Motor neuron (in vitro differentiated cells): ENCODE results near the gene MAML3. TPM values are rescaled to one million over a fixed set of nuclear protein-coding genes. Genes with fewer than 3 reads are reported as not detected.

ENCODE experiments used
- ATAC-seq, 8 experiments: fragments of 200-7000 bp; cut with Tn5 transposase; replicated peaks in 6 of 8; 2 replicates each; pipeline ENCODE4 v1.8.0; 2021; ENCODE audit warnings: mild to moderate bottlenecking in 8 of 8, moderate library complexity in 8 of 8
- H3K27ac ChIP-seq, 2 donors: fragments of 250-450 bp; sonication (Bioruptor Pico); 2 replicates each; pipeline ENCODE4 v1.9.0; 2021; ENCODE audit warnings: antibody characterized with exemption in 2 of 2, mild to moderate bottlenecking in 2 of 2, moderate library complexity in 1 of 2
- H3K4me1 ChIP-seq, 2 donors: fragments of 250-450 bp; sonication (Bioruptor Pico); replicated peaks in 1 of 2; 2 replicates each; pipeline ENCODE4 v1.6.1; 2021; ENCODE audit warnings: antibody characterized with exemption in 2 of 2, mild to moderate bottlenecking in 2 of 2, moderate library complexity in 1 of 2
- H3K4me3 ChIP-seq, 5 donors: fragments of 250-450 bp; sonication (Bioruptor Pico); 2 replicates each; pipeline ENCODE4 v1.9.0; 2021; ENCODE audit warnings: antibody characterized with exemption in 5 of 5, mild to moderate bottlenecking in 5 of 5, moderate library complexity in 4 of 5
- WGBS, 10 experiments: fragments of 450-650 bp; shearing (Covaris generic); methylation state at CpG; one replicate each; pipeline ENCODE4 v1.0.0; 2022; 5-methylcytosine and 5-hydroxymethylcytosine counted together
- in situ Hi-C, 9 experiments: fragments of 400-800 bp; cut with MboI; loops; one replicate each; pipeline ENCODE4 v1.15.0; 2021; ENCODE audit warnings: low sequenced_read_pairs in 9 of 9, low pct_unique_long_range_greater_than_20kb in 2 of 9; ENCODE audit not compliant: unreplicated experiment in 9 of 9
- total RNA-seq, 8 experiments: library from RNA; unstranded; fragments of 300-600 nt; gene quantifications; 2 replicates each; pipeline versions ENCODE4 v1.2.3 to v1.2.4, GENCODE V29; 2022

MAML3 gene
- 10 to 100 TPM in 4 of 8 experiments, 1 to 10 TPM in 4; 1.7 to 24.0 (median 12.9) TPM for total RNA-seq

DNA sequence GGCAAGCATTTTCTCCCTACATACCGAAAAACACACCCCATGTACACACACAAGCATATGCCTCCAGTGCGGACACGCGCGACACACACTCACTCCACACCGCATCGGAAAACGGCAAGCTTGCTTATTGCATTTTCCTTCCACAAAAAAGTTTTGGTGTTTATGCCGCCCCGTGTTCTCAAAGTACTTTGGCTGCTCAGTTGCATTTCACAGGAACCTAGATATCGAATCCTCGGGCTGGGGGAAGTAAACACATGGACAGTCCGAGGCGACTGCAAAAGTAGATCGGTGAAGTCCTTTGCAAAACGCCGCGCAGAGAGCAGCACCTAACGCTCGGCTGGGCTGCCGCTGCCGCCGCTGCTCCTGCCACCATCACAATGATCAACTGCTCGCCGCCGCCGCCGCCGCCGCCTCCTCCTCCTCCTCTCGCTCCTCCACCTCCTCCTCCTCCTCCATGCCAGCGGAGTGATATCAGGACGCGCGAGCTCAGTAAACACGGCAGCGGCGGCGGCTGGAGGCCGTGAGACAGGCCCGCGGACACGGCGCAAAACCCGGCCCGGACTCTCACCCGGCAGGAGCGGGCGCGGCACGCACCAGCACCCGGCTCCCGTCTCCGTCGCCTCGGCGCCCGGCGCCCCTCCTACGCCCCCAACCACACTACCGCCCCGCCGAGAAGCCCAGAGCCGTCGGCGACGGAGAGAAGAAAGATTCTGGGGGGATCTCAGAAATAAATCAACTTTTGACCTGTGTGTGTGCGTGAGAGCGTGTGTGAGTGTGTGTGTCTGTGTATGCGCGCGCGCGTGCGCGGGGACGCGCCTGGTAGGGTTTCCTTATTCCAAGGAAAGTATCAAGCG, at the start of gene MAML3:
Gene MAML3, minus strand, starts transcription at position 467 of the 854 bp plus-strand sequence. CDS start 857 bp downstream, outside the sequence.
- ATAC-seq: peak; percentile 45 to 75 (median 62)
- in situ Hi-C loops: loop anchor here in 2 of 9 experiments (10.0 to 25.0 kb wide), 3 partner anchors 101 to 419 kb away; no protein-coding TSS in a partner anchor
- H3K4me3 ChIP-seq: peak within 1 kb of the TSS; percentile 55 to 90 (median 72)
- 0 to 8% (median 0%) methylated on average over 1 to 13 of the region's 79 CpGs; no CpG with 5 or more reads in 2 of the 10 experiments for WGBS, 10 experiments
- peak within 1 kb of the TSS; percentile 94 to 97 for H3K27ac ChIP-seq
- peaks cover 4 to 9% of the 10 kb centered on the region in 2 donors for H3K4me1 ChIP-seq

DNA sequence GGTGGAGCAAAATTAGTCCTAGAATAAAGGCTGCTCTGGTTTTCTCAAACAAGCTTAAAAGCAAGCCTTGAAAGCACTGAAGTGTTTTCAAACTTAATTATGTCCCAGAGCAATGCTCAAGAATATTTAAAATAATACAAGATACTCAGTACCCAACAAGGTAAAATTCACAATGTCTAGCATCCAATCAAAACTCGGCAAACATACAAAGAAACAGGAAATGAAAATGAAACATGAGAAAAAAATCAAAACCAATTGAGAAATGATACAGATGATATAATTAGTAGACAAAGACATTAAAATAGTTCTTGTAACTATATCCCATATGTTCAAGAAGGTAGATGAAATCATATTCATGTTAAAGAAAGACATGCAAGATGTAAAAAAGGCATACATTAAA, 45.0 kb upstream of the MAML3 start:
- in situ Hi-C loops: no loop called here
- Histone ChIP-seq H3K4me3 (no peak overlapping the region), H3K4me1 (no peaks in the 10 kb centered on the region), H3K27ac (no peak overlapping the region)
- WGBS, 10 experiments: 56 to 100% (median 85%) methylated on average over 1 of the region's 1 CpG
- ATAC-seq: no peak

DNA sequence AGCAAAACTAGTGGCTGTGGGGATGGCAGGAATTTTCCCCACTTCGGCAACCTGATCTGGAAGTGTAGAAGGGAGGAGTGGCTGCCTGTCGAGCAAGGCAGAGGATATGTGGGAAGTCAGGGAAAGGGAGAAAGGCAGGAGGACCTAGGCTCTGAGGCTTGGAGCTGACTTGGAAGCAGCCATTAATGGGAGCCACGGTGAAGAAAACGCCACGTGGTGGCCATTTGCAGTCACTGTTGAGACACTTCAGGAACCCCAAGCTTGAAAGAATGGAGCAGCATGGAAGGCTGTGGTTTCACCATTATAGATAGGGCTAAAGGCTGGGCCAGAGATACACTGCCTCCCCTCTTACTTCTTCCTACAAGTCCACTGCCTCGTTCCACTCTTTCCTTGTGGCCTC, 41.8 kb upstream of the MAML3 start:
- Histone ChIP-seq H3K27ac (no peak overlapping the region), H3K4me1 (no peaks in the 10 kb centered on the region), H3K4me3 (no peak overlapping the region)
- ATAC-seq: no peak
- in situ Hi-C loops: no loop called here
- 34 to 100% (median 70%) methylated on average over 1 to 5 of the region's 6 CpGs; no CpG with 5 or more reads in 1 of the 10 experiments for WGBS, 10 experiments

DNA sequence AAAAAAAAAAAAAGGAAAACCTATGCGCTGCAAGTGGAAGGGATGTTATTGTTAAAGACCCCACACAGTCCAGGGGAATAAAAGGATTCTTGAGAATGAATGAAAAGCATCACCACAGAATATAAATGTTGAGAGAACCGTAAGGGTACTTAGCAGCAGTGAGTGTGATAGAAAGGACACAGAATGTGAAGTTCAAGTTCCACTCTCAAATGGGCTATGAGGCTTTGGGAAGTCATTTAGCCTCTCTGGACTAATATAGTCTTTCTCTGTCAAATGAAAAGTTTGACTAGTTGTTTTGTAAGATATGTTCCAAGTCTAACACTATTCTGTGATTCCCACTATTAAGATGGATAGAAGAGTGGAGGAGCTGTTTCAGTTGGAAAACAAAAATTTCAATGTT, 35.8 kb upstream of the MAML3 start:
- no peak for ATAC-seq
- Histone ChIP-seq H3K27ac (no peak overlapping the region), H3K4me3 (no peak overlapping the region), H3K4me1 (peaks cover 4 to 25% of the 10 kb centered on the region in 2 donors)
- WGBS, 10 experiments: 56 to 90% (median 80%) methylated on average over 1 to 2 of the region's 2 CpGs; no CpG with 5 or more reads in 3 of the 10 experiments
- in situ Hi-C loops: no loop called here

DNA sequence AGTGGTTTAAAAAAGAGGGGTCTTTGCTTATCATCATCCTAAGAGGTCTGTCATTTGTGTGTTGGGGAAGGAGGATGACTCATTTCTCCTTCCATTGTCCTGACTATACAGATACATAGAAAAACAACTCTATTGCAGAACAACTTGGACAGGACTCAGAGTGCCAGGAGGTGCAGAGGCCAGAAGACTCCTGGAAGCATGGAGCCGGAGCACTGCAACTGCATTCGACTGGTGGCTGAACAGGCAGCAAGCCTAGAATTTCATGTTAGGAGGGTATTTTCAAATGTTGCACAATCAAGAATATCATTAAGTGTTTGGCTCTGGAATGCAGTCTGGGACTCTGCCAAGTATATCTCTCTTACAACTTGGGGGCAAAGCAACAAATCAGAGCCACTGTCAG, 35.0 kb upstream of the MAML3 start:
- ATAC-seq: peak in 3 of 8 experiments; percentile 18 to 54 (median 48)
- in situ Hi-C loops: no loop called here
- Histone ChIP-seq H3K27ac (no peak overlapping the region), H3K4me1 (peaks cover 7 to 33% of the 10 kb centered on the region in 2 donors), H3K4me3 (no peak overlapping the region)
- 0 to 100% (median 73%) methylated on average over 1 to 2 of the region's 2 CpGs; no CpG with 5 or more reads in 2 of the 10 experiments for WGBS, 10 experiments

DNA sequence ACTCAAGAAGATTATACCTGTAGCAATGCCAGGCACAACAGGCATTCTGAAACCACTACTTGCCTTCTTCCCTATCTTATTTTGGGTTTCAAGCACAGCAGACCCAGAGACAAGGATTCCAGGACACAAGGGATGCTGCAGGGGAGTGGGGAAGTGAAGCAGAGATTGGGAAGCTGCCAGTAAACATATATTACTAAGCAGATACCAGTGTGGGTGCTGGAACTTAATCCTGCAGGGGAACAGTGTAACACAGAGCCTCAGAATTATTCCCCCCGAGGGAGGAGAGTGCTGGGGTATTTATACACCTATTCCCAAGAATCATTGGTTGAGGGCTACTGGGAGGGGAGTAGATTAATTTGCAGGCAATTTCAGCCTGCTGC, 33.3 kb upstream of the MAML3 start:
- peaks cover 10 to 38% of the 10 kb centered on the region in 2 donors for H3K4me1 ChIP-seq
- in situ Hi-C loops: no loop called here
- peak in 1 of 8 experiments; percentile 43 for ATAC-seq
- 29 to 86% (median 83%) methylated on average over 1 of the region's 1 CpG; no CpG with 5 or more reads in 7 of the 10 experiments for WGBS, 10 experiments
- no peak overlapping the region for H3K4me3 ChIP-seq
- H3K27ac ChIP-seq: no peak overlapping the region

DNA sequence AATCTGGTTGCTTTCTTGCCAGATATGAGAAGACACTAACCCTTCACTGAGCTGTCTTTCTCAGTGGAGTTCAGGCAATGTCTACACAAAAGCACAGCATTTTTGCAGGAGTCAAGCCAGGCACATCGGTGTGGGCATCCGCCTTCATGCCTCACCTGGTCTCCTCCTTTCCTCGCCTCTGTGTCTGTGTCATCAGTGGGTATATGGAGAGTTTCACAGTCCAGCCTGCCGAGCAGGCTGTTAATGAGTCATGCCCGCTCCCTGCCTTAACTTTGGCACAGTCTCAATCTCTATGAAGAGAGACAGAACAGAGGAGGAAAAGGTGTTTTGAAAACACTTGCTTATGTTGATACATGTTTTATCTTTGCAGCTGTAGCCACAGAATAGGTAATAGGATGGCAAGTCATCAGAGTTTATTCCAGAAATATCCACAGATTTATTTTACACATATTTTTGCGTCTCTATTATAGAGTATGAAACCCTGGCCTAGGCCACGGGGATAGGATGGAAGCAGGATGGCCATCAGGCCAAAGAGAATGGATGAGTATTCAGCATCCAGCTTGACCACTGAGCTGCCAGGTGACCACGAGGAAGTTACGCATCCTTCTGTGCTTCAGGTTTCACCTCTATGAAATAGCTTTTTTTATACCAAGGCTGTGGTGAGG, 32.8 kb upstream of the MAML3 start:
- no peak overlapping the region for H3K4me3 ChIP-seq
- no peak overlapping the region for H3K27ac ChIP-seq
- H3K4me1 ChIP-seq: peaks cover 10 to 38% of the 10 kb centered on the region in 2 donors
- 44 to 100% (median 93%) methylated on average over 2 to 9 of the region's 9 CpGs; no CpG with 5 or more reads in 2 of the 10 experiments for WGBS, 10 experiments
- in situ Hi-C loops: no loop called here
- ATAC-seq: peak in 6 of 8 experiments; percentile 12 to 73 (median 46)

DNA sequence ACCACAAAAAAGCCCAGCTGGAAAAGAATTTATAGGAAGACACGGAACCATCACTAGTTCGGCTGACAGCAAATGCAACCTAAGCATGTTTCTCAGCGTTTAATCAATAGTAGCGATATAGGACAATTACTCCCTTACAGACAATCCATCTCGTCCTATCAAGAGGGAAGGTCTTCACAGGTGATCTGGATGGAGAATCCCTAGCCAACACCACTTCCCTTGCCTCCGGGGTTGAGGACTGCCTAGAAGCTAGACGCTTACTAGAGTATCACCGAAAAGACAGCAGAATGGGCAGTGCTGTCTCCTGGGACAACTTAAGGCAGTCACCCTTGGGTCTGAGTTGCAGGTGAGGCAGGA, 32.1 kb upstream of the MAML3 start:
- Histone ChIP-seq H3K4me1 (peaks cover 10 to 38% of the 10 kb centered on the region in 2 donors), H3K4me3 (no peak overlapping the region), H3K27ac (peak overlapping the region in 1 of 2 donors; percentile 10)
- peak in 5 of 8 experiments; percentile 6 to 59 (median 55) for ATAC-seq
- in situ Hi-C loops: no loop called here
- 75 to 94% (median 79%) methylated on average over 1 to 8 of the region's 8 CpGs; no CpG with 5 or more reads in 2 of the 10 experiments for WGBS, 10 experiments

DNA sequence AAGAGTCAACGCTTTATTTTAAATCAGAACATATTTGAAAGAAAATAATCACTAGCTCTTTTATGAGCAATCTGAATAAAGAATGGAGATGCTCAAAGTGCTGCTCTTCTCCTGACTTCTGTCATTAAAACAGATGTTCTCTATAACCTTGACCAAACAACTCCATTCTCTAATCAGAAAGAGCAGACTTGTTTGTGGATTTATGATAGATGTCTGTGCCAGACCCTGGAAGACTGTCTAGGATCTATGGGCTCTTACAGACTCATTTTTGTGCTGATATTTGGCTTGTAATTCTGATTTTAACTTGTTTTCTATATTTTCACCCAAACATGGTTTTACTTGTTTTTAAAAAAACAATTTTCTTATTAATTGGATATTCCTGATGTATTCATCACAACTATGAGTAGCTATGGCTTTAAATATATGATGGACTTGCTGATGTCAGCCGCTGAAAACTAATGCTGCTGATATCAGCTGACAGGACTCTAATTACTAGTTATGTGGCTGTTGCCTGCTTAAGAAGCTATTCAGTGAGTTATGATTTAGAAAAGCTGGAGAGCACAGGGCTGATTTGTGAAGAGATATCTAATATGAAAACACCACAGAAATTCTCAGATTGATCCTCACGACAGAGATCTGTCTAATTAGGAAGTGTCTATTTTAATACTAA, 31.6 kb upstream of the MAML3 start:
- no peak overlapping the region for H3K4me3 ChIP-seq
- H3K4me1 ChIP-seq: peaks cover 10 to 38% of the 10 kb centered on the region in 2 donors
- in situ Hi-C loops: no loop called here
- peak in 5 of 8 experiments; percentile 75 to 88 (median 84) for ATAC-seq
- H3K27ac ChIP-seq: peak overlapping the region in 1 of 2 donors; percentile 10
- 8 to 94% (median 65%) methylated on average over 1 to 3 of the region's 3 CpGs for WGBS, 10 experiments

DNA sequence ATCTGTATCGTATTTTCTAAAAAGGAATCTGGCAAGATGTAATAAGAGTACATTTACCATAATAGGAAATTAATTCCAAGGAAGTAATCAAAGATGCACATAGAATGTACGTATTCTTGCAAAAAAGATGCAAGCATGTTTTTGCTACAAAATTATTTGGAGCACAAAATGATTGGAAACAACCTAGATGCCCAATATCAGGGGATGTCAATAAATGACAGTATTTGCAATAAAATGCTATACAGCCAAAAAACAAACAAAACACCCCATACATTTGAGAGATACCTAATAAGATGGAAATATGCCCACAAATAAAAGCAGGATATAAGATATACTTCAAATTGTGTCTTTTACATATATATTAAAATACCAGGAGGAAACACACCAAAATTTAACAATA, 29.3 kb upstream of the MAML3 start:
- in situ Hi-C loops: no loop called here
- no peak overlapping the region for H3K4me3 ChIP-seq
- H3K27ac ChIP-seq: no peak overlapping the region
- 54 to 100% (median 98%) methylated on average over 1 to 2 of the region's 2 CpGs for WGBS, 10 experiments
- ATAC-seq: no peak
- peaks cover 10 to 38% of the 10 kb centered on the region in 2 donors for H3K4me1 ChIP-seq

DNA sequence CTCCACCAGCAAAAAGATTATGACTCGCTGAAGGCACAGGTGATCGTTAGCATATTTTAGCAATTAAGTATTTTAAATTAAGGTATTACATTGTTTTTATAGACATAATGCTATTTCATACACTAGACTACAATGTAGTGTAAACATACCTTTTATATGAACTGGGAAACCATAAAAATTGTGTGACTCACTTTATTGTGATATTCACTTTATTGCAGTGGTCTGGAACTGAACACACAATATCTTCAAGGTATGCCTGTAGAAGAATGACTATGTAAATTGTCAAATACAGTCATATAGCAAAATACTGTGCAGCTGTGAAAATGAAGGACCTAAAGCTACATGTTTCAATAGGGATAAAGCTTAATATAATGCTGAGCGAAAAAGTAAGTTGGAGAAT, 26.6 kb upstream of the MAML3 start:
- Histone ChIP-seq H3K4me1 (peaks cover 6 to 21% of the 10 kb centered on the region in 2 donors), H3K4me3 (no peak overlapping the region), H3K27ac (no peak overlapping the region)
- WGBS, 10 experiments: 77 to 100% (median 87%) methylated on average over 3 of the region's 3 CpGs; no CpG with 5 or more reads in 2 of the 10 experiments
- no peak for ATAC-seq
- in situ Hi-C loops: no loop called here

DNA sequence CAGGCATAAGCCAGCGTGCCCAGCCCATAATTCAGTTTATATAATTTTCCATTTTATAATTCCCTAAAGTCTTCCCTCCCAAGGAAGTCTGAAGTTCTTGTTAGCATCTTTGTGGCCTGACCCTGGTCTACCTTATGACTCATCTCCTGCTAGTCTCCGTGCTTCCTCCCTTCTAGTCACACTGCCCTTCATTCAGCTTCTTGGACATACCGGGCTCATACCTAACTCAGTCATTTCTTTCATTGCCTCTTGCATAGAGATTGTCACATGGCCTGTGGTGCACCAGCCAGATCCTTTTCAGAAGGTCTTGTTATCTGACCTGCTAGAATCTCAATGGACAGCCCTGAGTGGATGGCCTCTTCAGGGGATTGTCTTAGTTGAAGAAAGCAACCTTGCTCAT, 22.8 kb upstream of the MAML3 start:
- no peak overlapping the region for H3K27ac ChIP-seq
- H3K4me1 ChIP-seq: no peaks in the 10 kb centered on the region
- in situ Hi-C loops: no loop called here
- 0 to 100% (median 80%) methylated on average over 1 to 3 of the region's 3 CpGs; no CpG with 5 or more reads in 5 of the 10 experiments for WGBS, 10 experiments
- H3K4me3 ChIP-seq: no peak overlapping the region
- ATAC-seq: peak in 2 of 8 experiments; percentile 48 to 49
